Fibroblast of skin of right quadriceps (primary cell): ENCODE data around the gene DYSF.
A peak's percentile ranks its signal among the peaks of the same experiment; 100 is the strongest.

Experiments used
- DNase-seq: peaks from one replicate; pipeline ENCODE4 v3.0.0-alpha.2; 2013

The DYSF gene

GRCh38 chr2:71503837-71504236 is 50.5 kb downstream of the DYSF start:
- DNase-seq = no peak

GRCh38 chr2:71504611-71505010 is 51.2 kb downstream of the DYSF start:
- DNase-seq = no peak

DNA sequence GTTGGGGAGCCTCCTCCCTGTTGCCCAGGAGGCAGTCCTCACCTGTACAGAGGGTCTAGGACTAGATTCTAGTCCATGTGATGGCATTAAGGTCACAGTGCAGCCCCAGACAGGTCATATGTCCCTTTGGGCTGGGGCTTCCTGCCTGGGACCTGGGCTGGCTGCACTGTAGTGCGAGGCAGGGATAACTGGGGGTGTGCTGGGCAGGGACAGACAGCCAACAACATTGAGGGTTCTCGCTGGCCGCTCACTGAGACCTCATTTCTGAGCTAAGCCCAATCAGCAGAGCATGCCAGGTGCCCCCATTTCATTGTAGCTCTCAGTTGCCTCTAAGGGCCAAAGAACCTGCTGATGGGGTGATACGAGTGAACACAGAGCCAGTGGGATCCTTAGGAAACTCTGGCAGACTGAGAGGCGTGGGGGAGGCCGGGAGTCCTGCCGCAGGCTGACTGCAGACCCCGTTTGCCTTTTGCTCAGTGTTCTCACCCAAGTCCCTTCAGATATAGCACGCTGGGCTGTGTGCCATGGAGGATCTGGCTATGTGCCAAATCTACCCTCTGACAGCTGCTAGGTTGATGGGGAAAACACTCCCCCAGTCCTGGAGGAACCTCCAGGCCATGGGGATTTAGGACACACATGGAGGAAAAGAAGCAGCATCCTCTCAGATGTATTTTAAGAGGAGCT is 51.9 kb downstream of the DYSF start:
- DNase-seq = no peak

- no peak for DNase-seq
These were observed 52.4 kb downstream of the DYSF start for GRCh38 chr2:71505770-71506140.

DNA sequence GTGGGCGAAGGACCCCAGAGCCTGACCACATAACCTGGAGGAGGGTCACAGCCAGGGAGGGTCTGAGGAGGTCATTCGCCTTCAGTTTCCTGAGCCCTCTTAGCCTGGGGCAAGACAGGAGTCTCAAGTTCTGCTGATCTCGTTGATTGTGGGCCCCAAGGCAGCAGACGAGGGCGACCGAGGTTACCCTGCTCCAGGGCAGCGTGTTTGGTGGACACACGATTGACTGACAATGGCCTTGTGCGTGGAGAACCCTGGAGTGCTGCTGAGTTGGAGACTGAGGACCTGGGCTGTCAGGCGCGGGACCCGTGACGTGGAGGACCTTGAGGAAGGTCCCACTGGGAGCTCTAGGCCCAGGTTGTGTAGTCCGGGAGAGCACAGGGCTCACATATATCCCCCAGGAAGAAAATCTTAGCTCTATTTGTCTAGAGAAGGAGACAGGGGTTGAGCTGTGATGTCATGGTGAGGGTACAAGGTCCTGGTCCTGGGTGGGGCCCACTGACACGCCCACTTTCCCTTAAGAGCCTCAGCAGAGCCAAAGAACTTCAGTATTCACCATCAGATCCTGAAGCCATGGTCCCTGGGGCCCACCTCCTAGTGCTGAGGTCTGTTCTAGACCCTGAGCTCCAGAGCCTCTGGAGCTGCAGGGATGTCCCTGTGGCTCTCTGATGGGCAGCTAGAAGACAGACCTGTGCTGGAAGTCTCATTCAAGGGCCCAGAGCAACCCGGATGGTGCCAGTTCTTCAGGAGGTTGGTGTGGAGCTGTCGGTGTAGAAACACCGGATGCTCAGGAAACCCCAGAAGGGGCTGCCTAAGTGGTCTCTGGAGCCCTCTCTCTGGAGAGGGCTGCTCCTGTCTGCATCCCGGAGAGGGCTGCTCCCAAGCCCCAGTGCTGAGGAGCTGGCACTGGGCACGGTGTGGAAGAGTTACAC is 53.1 kb downstream of the DYSF start:
- no peak for DNase-seq

GRCh38 chr2:71507476-71507875 is 54.1 kb downstream of the DYSF start:
- DNase-seq = no peak

- DNase-seq = peak; percentile 43
These were observed 56.9 kb downstream of the DYSF start for GRCh38 chr2:71510196-71510807.

DNA sequence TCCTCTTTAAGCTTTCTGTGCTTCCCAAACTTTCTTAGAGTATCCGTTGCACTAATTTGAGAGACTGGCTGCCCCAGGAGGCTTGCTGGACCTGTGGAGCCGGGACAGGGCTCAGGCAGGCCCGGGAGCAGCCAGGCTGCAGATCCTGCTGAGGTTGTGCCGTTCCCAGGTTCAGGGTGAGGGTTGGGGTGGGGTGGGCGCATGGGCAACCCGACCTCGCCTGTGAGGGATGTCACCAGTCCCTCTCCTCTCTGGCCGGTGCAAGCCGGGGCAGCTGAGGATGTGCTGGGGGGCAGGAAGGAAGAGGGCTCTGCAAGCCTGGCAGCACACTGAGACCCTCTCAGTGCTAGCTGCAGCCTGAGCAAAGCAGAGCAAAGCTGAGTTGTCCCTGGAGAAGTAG is 57.6 kb downstream of the DYSF start:
- no peak for DNase-seq

- no peak for DNase-seq
These were observed 58.4 kb downstream of the DYSF start for GRCh38 chr2:71511776-71512175.

DNA sequence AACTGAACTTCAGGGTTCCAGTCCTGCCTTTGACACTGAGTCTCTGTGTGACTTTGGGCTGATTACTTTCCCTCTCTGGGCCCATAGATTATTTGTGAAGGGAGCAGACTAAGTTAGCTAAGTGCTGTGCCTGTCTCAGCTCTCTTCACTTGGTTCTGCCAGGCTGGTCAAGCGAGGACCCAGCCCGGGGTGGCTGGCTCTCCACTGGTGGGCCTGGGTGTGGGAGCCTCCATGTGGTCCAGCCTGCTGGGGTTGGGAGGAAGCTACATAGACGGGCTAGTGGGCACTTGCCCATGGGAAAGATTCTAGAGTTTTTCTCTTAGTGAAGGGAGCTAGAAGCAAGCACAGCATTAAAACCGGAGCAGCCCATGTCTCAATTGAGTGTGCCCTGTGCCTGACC is 59.0 kb downstream of the DYSF start:
- no peak for DNase-seq

DNA sequence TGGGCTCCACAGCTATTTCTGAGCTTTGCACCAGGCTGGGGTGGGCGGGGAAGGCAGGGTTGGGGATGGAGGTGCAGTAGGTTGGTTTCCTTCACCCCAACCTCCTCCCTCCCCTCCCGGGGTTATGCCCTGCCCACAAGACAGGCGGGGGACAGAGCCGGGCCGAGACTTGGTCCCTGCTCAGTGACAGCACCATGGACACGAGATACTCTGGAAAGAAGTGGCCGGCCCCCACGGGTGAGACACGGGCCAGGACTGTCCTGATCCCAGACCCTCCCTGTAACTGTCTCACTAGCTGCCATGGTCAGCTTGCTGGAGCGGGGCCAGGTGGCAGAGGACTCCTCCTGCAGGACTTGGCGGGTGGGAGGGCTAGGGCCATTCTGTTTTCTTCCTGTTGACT is 59.7 kb downstream of the DYSF start:
- DNase-seq = no peak

DNA sequence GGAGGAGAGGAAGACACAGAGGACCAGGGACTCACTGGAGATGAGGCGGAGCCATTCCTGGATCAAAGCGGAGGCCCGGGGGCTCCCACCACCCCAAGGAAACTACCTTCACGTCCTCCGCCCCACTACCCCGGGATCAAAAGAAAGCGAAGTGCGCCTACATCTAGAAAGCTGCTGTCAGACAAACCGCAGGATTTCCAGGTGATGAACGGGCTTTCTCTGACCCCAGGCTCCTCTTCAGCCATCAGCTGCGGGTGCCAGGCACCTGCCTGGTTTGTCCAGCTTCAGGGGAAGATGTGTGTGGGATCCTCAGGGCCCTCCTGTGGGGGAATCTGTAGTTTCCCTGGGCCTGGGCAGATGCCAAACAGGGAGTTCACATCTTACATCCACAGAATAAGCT is 60.4 kb downstream of the DYSF start:
- DNase-seq = no peak

- DNase-seq = no peak
These were observed 63.0 kb downstream of the DYSF start for GRCh38 chr2:71516253-71516888.

DNA sequence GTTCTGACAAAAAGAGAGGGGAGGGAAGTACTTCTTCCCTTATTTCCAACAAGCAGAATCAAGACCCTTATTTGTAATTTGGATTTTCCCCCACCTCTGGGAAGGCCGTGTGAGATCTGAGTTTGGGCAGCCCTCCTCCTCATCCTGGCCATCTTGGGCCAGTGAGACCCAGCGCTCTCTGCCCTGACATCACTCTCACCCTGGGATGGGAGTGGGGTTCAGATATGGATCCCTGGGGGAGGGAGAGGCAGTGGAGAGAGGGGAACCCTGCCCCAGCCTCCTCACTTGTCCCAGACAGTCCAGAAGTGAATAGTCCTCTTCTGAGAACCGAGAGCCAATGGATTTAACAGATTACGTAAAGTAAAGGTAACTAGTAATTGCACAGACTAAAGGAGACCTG is 64.5 kb downstream of the DYSF start:
- DNase-seq = no peak

DNA sequence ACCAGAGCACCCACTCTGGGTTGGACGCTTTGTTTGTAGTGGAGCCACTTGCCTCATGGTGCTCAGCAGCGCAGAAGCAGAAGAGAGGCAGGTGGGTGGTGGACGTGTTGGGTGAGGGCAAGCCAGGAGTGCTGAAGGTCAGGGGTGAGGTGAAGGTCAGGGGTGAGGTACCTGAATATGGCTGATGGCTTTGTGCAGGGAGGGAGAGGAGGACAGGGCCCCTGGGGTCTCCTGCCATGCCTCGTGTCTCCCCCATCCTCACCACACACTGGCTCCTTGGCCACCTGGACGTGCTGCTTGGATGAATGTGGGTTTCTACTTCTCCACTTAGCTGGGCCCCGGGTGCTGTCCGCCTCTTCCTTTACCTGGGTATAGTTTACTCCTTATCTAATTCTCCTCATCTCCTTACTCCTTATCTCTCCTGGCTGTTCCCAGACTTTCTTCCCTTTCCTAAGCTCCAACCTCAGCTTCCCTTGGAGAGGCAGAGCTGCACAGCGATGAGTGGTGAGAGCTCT is 68.1 kb downstream of the DYSF start:
- DNase-seq = no peak

DNA sequence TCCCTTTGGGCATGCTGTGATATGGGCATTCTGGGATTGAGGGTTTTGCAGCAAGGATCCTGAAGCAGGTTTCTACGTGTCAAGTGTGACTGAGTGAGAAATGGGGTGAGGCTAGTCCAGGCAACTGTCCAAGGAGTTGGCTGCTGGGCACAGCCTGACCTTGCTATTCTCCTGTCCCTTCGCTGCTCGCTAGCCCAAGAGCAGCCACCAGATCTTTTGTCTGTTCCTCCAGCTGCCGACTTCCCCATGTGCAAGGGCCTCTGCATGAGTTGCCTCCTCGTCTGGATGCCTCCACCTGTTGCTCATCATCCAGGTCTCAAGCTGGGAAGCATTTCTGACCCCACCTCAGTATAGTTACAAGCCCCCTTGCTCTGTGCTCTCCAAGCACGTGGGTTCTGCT is 71.1 kb downstream of the DYSF start:
- no peak for DNase-seq

DNA sequence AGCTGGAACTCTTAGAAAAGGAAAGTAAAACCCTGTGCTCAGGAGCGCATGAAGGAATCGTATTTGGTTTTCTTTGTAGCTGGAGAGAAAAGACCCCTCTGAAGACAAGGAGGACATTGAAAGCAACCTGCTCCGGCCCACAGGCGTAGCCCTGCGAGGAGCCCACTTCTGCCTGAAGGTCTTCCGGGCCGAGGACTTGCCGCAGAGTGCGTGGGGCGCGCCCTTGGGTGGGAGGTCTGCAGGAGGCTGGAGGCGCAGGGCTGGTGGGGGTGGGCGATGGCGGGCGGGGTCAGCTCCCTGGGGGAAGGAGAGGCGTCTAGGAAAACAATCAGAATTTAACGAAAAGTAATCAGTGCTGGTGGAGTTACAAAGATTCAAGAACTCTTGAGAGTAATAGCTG is 72.8 kb downstream of the DYSF start:
- no peak for DNase-seq

DNA sequence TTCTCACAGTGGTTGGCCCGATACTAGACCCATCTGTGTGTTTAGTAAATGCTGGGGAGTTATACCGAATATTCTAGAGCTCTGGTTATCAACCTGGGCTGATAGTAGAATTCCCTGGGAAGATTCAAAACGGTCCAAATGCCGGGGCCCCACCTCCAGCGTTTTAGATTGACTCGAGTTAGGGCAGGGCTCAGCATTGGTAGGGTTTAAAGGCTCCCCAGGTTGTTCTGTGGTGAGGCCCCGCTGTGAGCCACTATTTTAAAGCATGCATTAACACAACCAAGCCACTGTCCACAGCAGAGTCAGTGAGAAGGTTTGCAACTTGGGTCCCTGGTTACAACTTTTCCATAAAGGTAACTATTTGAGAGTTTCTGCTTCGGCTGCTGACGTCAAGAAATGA is 73.6 kb downstream of the DYSF start:
- no peak for DNase-seq

GRCh38 chr2:71528131-71528591 is 74.8 kb downstream of the DYSF start:
- DNase-seq = no peak

GRCh38 chr2:71528749-71529148 is 75.4 kb downstream of the DYSF start:
- no peak for DNase-seq

GRCh38 chr2:71530211-71530610 is 76.8 kb downstream of the DYSF start:
- no peak for DNase-seq

- peak; percentile 38 for DNase-seq
These were observed 77.4 kb downstream of the DYSF start for GRCh38 chr2:71530641-71531332.
